K562 (cell line): ENCODE data around the gene IQGAP3. TPM values are rescaled to one million over a fixed set of nuclear protein-coding genes. Genes with fewer than 3 reads are reported as not detected.

Source experiments
- HIVEP1 ChIP-seq: fragments of 250-450 bp; sonication (Bioruptor Pico); IDR thresholded peaks from 2 replicates; pipeline ENCODE4 v1.4.0; 2020; ENCODE audit warnings: mild to moderate bottlenecking
- HNRNPUL1 ChIP-seq: fragments of 200-400 bp; formaldehyde crosslinking; IDR thresholded peaks from 2 replicates; pipeline ENCODE4 v1.6.1; 2017; ENCODE audit warnings: low read length
- JUND ChIP-seq, 2 experiments: IDR thresholded peaks; 2 replicates in 1 of 2; 3 replicates in 1 of 2; pipeline ENCODE4 v1.6.1; 2011; ENCODE audit warnings: borderline replicate concordance in 2 of 2, low read depth in 2 of 2, low read length in 2 of 2, improper control_type of control experiment in 1 of 2, missing biosample characterization in 1 of 2, missing genetic modification characterization in 1 of 2, missing genetic modification reagents in 1 of 2
- NR2C1 ChIP-seq, 2 experiments: fragments of 450-650 bp; IDR thresholded peaks; 2 replicates each; pipeline ENCODE4 v1.6.1; 2017; ENCODE audit warnings: mild to moderate bottlenecking in 2 of 2, antibody characterized with exemption in 1 of 2, inconsistent platforms in 1 of 2, missing compliant biosample characterization in 1 of 2, missing genetic modification characterization in 1 of 2
- PML ChIP-seq: IDR thresholded peaks from 2 replicates; pipeline ENCODE4 v1.6.1; 2012; ENCODE audit warnings: low read length, inconsistent platforms
- RBM14 ChIP-seq: fragments of 200-400 bp; formaldehyde crosslinking; IDR thresholded peaks from 2 replicates; pipeline ENCODE4 v1.6.1; 2018; ENCODE audit warnings: low read depth, mild to moderate bottlenecking, low read length, moderate library complexity, borderline replicate concordance; ENCODE audit not compliant: insufficient read depth
- SETDB1 ChIP-seq: IDR thresholded peaks from one replicate; pipeline ENCODE4 v1.6.1; 2012; ENCODE audit warnings: low read length, control low read depth, inconsistent platforms
- SRSF3 ChIP-seq: fragments of 200-400 bp; formaldehyde crosslinking; IDR thresholded peaks from 2 replicates; pipeline ENCODE4 v1.6.1; 2016; ENCODE audit warnings: mild to moderate bottlenecking, low read length, moderate library complexity; ENCODE audit not compliant: insufficient read depth
- TAF7 ChIP-seq: fragments of 450-650 bp; IDR thresholded peaks from 2 replicates; pipeline ENCODE4 v1.6.1; 2016; ENCODE audit warnings: missing genetic modification characterization, missing compliant biosample characterization
- TBP ChIP-seq: optimal IDR thresholded peaks from 2 replicates; pipeline ENCODE3; 2011; ENCODE audit warnings: low read depth, low read length, improper control_type of control experiment
- polyA plus RNA-seq, 8 experiments: library from polyadenylated mRNA; depleted of rRNA in 4 of 8; stranded (reverse) in 5 of 8; unstranded in 3 of 8; fragments of >200 nt; fragmentation: Nextera tagmentation in 2 of 8; fragmentation: Illumina TruSeq in 1 of 8; extraction: Ambion mirVana in 2 of 8; extraction: Trizol in 1 of 8; gene quantifications; 2 replicates each; pipeline versions ENCODE4 v1.2.1 to v1.2.3, GENCODE V29; 2011 to 2014; ENCODE audit warnings: inconsistent platforms in 1 of 8, missing spikeins in 1 of 8
- total RNA-seq, 7 experiments: library from RNA; depleted of rRNA in 6 of 7; stranded (reverse); fragments of >200 nt in 6 of 7; fragmentation: Illumina TruSeq in 2 of 7; extraction: Trizol in 2 of 7; gene quantifications; 2 replicates each; pipeline versions ENCODE4 v1.2.1 to v1.2.3, GENCODE V29; 2011 to 2021; ENCODE audit warnings: low replicate concordance in 1 of 7
- TF ChIP-seq, protein P1 (sequence below): fragments of 250-450 bp; sonication (Bioruptor Pico); IDR thresholded peaks from 2 replicates; pipeline ENCODE4 v1.5.0; 2022; ENCODE audit warnings: mild to moderate bottlenecking
- TF ChIP-seq, protein P2 (sequence below): fragments of 450-650 bp; conservative IDR thresholded peaks from 2 replicates; pipeline ENCODE4 v1.6.1; 2016; ENCODE audit warnings: missing genetic modification characterization, low read depth, mild to moderate bottlenecking, control low read depth, missing compliant biosample characterization
- TF ChIP-seq, protein P3 (sequence below): fragments of 450-650 bp; formaldehyde crosslinking; conservative IDR thresholded peaks from 2 replicates; pipeline ENCODE4 v1.4.0; 2022; ENCODE audit warnings: mild to moderate bottlenecking, missing genetic modification characterization
- TF ChIP-seq, protein P4 (sequence below): fragments of 250-450 bp; sonication (Bioruptor Pico); IDR thresholded peaks from 2 replicates; pipeline ENCODE4 v1.5.0; 2021; ENCODE audit warnings: mild to moderate bottlenecking, moderate library complexity
- TF ChIP-seq, protein P5 (sequence below): fragments of 200-800 bp; sonication (Bioruptor generic); IDR thresholded peaks from 2 replicates; pipeline ENCODE4 v1.6.1; 2017; ENCODE audit warnings: missing genetic modification characterization, missing compliant biosample characterization

The IQGAP3 gene
- total and polyA plus RNA-seq, 9 of the 15 experiments (the other 6 are each of a cell fraction or from before 2014, with no cell fraction given): 1.4 to 16.6 (median 11.9) TPM

DNA sequence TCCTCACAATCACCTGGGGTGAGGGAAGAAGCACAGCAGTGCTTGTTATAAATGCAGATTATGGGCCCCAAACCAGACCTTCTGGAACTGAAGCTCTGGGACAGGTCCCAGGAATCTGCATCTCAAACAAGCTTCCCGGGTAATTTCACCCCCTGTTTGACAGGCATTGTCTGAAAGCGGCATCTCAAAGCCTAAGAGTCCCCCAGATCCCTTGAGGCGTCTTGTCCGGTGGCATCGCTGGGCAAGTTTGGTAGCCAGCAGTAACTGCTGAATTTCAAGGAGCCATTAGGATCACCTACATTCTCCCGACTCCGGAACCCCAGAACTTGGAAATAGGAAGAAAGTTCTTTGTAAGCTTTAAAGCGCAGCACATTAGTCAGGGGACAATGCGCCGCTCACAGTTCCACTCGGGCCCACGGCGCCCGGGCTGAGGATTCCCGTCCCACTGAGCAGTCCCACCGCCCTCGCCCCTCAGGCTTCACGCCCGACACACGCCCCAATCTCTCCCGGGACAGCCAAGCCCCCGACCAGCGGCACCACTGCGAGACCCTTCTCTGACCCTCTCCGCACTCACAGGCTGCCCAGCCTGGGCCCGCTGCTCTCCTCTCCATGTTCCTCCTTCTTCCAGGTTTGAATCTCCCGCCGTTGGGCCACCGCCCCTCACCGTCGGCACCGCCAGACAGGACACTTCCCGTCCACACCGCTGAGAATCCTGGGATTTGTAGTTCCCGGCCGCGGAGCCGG lies at the start of gene IQGAP3 (continued):
- TF ChIP-seq, protein P1, sequence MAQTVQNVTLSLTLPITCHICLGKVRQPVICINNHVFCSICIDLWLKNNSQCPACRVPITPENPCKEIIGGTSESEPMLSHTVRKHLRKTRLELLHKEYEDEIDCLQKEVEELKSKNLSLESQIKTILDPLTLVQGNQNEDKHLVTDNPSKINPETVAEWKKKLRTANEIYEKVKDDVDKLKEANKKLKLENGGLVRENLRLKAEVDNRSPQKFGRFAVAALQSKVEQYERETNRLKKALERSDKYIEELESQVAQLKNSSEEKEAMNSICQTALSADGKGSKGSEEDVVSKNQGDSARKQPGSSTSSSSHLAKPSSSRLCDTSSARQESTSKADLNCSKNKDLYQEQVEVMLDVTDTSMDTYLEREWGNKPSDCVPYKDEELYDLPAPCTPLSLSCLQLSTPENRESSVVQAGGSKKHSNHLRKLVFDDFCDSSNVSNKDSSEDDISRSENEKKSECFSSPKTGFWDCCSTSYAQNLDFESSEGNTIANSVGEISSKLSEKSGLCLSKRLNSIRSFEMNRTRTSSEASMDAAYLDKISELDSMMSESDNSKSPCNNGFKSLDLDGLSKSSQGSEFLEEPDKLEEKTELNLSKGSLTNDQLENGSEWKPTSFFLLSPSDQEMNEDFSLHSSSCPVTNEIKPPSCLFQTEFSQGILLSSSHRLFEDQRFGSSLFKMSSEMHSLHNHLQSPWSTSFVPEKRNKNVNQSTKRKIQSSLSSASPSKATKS: no peak
- TF ChIP-seq, protein P2, sequence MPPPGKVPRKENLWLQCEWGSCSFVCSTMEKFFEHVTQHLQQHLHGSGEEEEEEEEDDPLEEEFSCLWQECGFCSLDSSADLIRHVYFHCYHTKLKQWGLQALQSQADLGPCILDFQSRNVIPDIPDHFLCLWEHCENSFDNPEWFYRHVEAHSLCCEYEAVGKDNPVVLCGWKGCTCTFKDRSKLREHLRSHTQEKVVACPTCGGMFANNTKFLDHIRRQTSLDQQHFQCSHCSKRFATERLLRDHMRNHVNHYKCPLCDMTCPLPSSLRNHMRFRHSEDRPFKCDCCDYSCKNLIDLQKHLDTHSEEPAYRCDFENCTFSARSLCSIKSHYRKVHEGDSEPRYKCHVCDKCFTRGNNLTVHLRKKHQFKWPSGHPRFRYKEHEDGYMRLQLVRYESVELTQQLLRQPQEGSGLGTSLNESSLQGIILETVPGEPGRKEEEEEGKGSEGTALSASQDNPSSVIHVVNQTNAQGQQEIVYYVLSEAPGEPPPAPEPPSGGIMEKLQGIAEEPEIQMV (tag): no peak
- TF ChIP-seq JUND (IDR thresholded peaks at IDR 0.05; ENCODE audit: borderline replicate concordance, low read depth, low read length) (peak; percentile 24; the same call in 1 of the 2 replicates), JUND (tag; IDR thresholded peaks at IDR 0.05; ENCODE audit: borderline replicate concordance, low read depth, low read length) (no peak; the same call in 2 of the 3 replicates), HIVEP1 (CRISPR knock-in tag) (no peak), HNRNPUL1 (no peak), TBP (no peak), PML (no peak), SETDB1 (no peak), TAF7 (tag) (no peak), NR2C1 (IDR thresholded peaks at IDR 0.05) (no peak), NR2C1 (tag; IDR thresholded peaks at IDR 0.05) (peak; percentile 58), SRSF3 (no peak), RBM14 (no peak)
- TF ChIP-seq, protein P3, sequence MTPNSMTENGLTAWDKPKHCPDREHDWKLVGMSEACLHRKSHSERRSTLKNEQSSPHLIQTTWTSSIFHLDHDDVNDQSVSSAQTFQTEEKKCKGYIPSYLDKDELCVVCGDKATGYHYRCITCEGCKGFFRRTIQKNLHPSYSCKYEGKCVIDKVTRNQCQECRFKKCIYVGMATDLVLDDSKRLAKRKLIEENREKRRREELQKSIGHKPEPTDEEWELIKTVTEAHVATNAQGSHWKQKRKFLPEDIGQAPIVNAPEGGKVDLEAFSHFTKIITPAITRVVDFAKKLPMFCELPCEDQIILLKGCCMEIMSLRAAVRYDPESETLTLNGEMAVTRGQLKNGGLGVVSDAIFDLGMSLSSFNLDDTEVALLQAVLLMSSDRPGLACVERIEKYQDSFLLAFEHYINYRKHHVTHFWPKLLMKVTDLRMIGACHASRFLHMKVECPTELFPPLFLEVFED (CRISPR knock-in tag): no peak
- TF ChIP-seq, protein P4, sequence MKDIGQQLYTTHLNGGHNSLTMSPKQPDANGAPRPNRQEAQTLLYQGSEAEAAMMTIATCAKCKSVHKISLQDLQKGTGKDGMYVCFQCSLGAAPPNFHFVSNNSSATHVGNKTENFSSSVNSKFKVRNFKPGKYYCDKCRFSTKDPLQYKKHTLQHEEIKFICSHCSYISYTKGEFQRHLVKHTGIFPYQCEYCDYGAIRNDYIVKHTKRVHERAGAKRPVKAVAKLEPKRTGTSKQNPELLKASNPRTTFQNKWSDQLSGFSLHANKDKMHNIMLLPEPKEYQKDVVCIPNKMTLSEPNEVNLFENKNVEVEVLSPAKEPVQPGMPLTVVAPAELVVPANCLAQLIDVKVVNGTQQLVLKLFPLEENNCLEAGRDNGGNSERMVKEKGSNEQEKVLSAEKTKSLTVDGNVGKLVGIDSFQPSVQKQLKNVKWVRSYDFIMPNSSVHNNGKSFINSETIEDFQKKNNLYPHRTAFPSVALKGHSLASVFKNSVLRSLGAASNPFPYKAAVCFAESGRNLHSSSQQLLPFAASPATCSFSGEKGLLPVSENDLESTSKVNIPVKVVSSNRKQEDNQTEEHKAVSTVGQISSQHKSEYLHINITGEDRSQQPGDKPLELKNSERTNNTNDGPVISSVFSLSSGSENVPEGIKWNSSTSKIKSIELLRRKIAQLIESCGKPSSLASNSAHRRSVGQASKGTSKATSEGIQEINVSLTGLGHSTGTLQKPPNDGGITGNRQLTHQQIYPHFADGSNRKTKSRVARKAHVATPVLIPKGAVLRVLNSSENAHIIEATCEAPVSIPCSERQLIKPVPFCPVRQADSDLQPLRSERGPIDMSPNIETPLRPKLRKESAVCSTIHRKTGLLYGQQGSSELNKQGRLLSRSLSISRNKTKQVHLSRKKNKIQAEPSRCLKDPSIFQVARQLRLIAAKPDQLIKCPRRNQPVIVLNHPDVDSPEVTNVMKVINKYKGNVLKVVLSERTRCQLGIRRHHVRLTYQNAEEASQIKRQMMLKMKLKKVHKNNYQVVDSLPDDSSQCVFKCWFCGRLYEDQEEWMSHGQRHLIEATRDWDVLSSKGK: no peak
- TF ChIP-seq, protein P5, sequence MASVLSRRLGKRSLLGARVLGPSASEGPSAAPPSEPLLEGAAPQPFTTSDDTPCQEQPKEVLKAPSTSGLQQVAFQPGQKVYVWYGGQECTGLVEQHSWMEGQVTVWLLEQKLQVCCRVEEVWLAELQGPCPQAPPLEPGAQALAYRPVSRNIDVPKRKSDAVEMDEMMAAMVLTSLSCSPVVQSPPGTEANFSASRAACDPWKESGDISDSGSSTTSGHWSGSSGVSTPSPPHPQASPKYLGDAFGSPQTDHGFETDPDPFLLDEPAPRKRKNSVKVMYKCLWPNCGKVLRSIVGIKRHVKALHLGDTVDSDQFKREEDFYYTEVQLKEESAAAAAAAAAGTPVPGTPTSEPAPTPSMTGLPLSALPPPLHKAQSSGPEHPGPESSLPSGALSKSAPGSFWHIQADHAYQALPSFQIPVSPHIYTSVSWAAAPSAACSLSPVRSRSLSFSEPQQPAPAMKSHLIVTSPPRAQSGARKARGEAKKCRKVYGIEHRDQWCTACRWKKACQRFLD (CRISPR knock-in tag): 0 out of 2 replicates have a peak, but pooled peaks have one; percentile 31
